Ascending aorta (tissue), 2 donors: ENCODE results near the gene TFR2. TPM values are rescaled to one million over a fixed set of nuclear protein-coding genes. Genes with fewer than 3 reads are reported as not detected.
"Not testable (repeated sequence)": the region's sequence is repeated elsewhere in the genome, so short reads cannot be mapped to it uniquely, and the experiment has no call there.

ENCODE experiments used
- DNase-seq, 2 donors: peaks; one replicate each; pipeline ENCODE4 v3.0.0-alpha.2; 2019; ENCODE audit warnings: low spot score in 2 of 2
- H3K27ac ChIP-seq, 2 donors: fragments of 200-600 bp; sonication (generic); one replicate each; pipeline ENCODE4 v1.5.1; 2016 to 2017; ENCODE audit warnings: mild to moderate bottlenecking in 1 of 2
- H3K27me3 ChIP-seq: fragments of 200-600 bp; sonication (generic); one replicate; pipeline ENCODE4 v1.5.1; 2017
- H3K36me3 ChIP-seq, 2 donors: fragments of 200-600 bp; sonication (generic); one replicate each; pipeline ENCODE4 v1.5.1; 2016
- H3K4me1 ChIP-seq, 2 donors: fragments of 200-600 bp; sonication (generic); one replicate each; pipeline ENCODE4 v1.5.1; 2016 to 2017; ENCODE audit warnings: mild to moderate bottlenecking in 1 of 2
- H3K4me3 ChIP-seq, 2 donors: fragments of 200-600 bp; sonication (generic); one replicate each; pipeline ENCODE4 v1.5.1; 2016 to 2017; ENCODE audit warnings: mild to moderate bottlenecking in 1 of 2
- H3K9me3 ChIP-seq, 2 donors: fragments of 200-600 bp; sonication (generic); one replicate each; pipeline ENCODE4 v1.5.1; 2016
- CTCF ChIP-seq, 3 experiments: fragments of 200-600 bp in 2 of 3; fragments of 450-650 bp in 1 of 3; sonication (generic) in 2 of 3; IDR thresholded peaks; one replicate each; pipeline ENCODE4 v1.5.1; 2016 to 2019; ENCODE audit warnings: antibody characterized with exemption in 3 of 3, mild to moderate bottlenecking in 1 of 3, moderate library complexity in 1 of 3
- intact Hi-C: fragments of 100-400 bp; cut with DNase I; formaldehyde crosslinking; loops from one replicate; pipeline ENCODE4 v1.15.1; 2023
- total RNA-seq: library from RNA; depleted of rRNA; stranded (reverse); fragments of >200 nt; gene quantifications from one replicate; pipeline ENCODE4 v1.1.0, GENCODE V29; 2016

Gene TFR2
- total RNA-seq, 1 donor from 2014 or later, result not detected

GRCh38 chr7:100673302-100673941 lies 32.1 kb upstream of the TFR2 start, which contains the start of gene GNB2:
Gene GNB2 (plus strand): TSS chr7:100673740. CDS start chr7:100676266, 2,526 bp downstream.
- Histone ChIP-seq H3K27me3 (no peaks in the 10 kb centered on the region), H3K4me1 (peaks cover 3 to 7% of the 10 kb centered on the region in 2 donors), H3K27ac (peak within 1 kb of the TSS; percentile 96 to 99), H3K9me3 (no peaks in the 10 kb centered on the region), H3K4me3 (peak within 1 kb of the TSS; percentile 85 to 93), H3K36me3 (peaks cover 20 to 21% of the 10 kb centered on the region in 2 donors)
- peak in 1 of 3 experiments; percentile 12 for TF ChIP-seq CTCF (IDR thresholded peaks at IDR 0.05)
- peak; percentile 99 for DNase-seq
- intact Hi-C loops, result loop anchor here (1.0 to 5.0 kb wide), 7 partner anchors 61 to 245 kb away; partner anchors contain the start of genes FBXO24, LRCH4, MOSPD3 and PPP1R35

- H3K27me3 ChIP-seq, result no peaks in the 10 kb centered on the region
- no peaks in the 10 kb centered on the region for H3K9me3 ChIP-seq
- H3K4me3 ChIP-seq, result no peak overlapping the region
- DNase-seq, result no peak
- H3K36me3 ChIP-seq, result peaks cover 2 to 3% of the 10 kb centered on the region in 2 donors
- peaks cover 3 to 10% of the 10 kb centered on the region in 2 donors for H3K4me1 ChIP-seq
- TF ChIP-seq CTCF (IDR thresholded peaks at IDR 0.05), result no peak
- intact Hi-C loops, result loop anchor here (5.0 kb wide), 2 partner anchors 124 to 204 kb away; no protein-coding TSS in a partner anchor
- no peak overlapping the region for H3K27ac ChIP-seq
These were observed 30.3 kb upstream of the TFR2 start for GRCh38 chr7:100671353-100672327.

GRCh38 chr7:100670074-100670473 lies 28.7 kb upstream of the TFR2 start:
- no peak overlapping the region for H3K27ac ChIP-seq
- DNase-seq, result no peak
- peaks cover 0 to 3% of the 10 kb centered on the region in 2 donors for H3K4me1 ChIP-seq
- H3K4me3 ChIP-seq, result no peak overlapping the region
- intact Hi-C loops, result loop anchor here (5.0 kb wide), 2 partner anchors 123 to 203 kb away; no protein-coding TSS in a partner anchor
- no peak for TF ChIP-seq CTCF (IDR thresholded peaks at IDR 0.05)
- H3K9me3 ChIP-seq, result no peaks in the 10 kb centered on the region
- H3K36me3 ChIP-seq, result no peaks in the 10 kb centered on the region
- no peaks in the 10 kb centered on the region for H3K27me3 ChIP-seq

- H3K27ac ChIP-seq, intact Hi-C loops: not testable (repeated sequence)
These were observed 27.8 kb upstream of the TFR2 start for GRCh38 chr7:100669106-100669505.

GRCh38 chr7:100668069-100668449 lies 26.7 kb upstream of the TFR2 start:
- Histone ChIP-seq H3K27ac (peak overlapping the region; percentile 16 to 49), H3K4me3 (no peak overlapping the region), H3K4me1 (peaks cover 0 to 3% of the 10 kb centered on the region in 2 donors), H3K9me3 (no peaks in the 10 kb centered on the region), H3K36me3 (no peaks in the 10 kb centered on the region), H3K27me3 (no peaks in the 10 kb centered on the region)
- intact Hi-C loops, result no loop called here
- DNase-seq, result no peak
- TF ChIP-seq CTCF (IDR thresholded peaks at IDR 0.05), result no peak

More at GRCh38 chr7:100669106-100669505, 27.8 kb upstream of the TFR2 start:
- H3K4me1 ChIP-seq, H3K9me3 ChIP-seq, H3K4me3 ChIP-seq, H3K27me3 ChIP-seq, DNase-seq, H3K36me3 ChIP-seq: not testable (repeated sequence)
